ENCODE data around the gene OSTM1.

The OSTM1 gene

DNA sequence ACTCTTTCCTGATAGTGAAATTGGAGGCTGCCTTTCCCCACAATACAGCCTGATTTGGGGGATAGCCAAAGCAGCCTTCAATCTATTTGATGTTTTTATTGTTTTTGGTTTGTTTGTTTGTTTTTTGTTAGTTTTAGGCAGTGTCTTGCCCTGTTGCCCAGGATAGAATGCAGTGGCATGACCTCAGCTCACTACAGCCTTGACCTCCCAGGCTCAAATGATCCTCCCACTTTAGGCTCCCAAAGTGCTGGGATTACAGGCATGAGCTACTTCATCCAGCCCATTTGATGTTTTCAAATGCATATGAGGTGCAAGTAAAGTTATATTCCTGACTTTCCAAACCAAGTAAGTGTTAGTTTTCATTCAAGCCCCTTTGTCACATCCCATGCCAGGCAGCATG lies 75.2 kb downstream of the OSTM1 start:
- Histone ChIP-seq H3K9me3 (replicated peaks in 1 of 11) (no peaks in the 10 kb centered on the region), H3K9ac (no peak overlapping the region), H4K20me1 (no peaks in the 10 kb centered on the region), H3K4me2 (no peak overlapping the region), H3K4me1 (peaks cover 0 to 16% (median 2%) of the 10 kb centered on the region in 10 experiments; a peak in 6 of 20 replicates), H3K4me3 (no peak overlapping the region), H3K27ac (no peak overlapping the region), H3K36me3 (no peaks in the 10 kb centered on the region), H3K27me3 (no peaks in the 10 kb centered on the region)
- TF ChIP-seq Cebpa-rat (IDR thresholded peaks at IDR 0.05): no peak

DNA sequence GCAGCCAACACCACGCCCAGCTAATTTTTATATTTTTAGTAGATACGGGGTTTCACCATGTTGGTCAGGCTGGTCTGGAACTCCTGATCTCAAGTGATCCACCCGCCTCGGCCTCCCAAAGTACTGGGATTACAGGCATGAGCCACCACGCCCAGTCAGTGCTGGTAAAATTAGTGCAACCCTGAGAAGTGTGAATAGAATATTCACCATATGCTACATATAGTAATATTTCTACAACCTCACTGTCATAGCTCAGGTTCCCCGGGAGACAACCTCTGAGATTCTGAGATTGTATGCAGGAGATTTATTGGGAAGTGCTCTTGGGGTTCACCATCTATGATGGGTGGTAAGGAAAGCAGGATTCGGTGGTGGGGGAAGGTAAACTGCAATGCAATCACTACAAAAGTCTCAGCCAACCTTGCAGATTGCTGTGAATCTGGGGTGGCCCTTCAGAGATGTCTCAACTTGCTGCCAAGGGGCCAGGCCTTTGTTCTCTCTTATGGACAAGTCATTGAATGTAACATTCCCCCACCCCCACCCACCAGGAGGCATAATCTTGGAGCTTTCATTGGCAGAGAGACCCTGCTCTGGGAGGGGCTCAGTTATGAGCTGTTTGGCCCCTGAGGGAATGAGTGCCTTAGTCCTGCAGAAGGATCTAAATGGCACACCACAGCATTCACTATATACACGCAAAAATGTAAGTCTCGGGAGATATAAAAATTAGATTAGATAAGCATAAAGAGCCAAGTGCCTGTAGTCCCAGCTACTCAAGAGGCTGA lies 82.6 kb downstream of the OSTM1 start:
- H3K27me3 ChIP-seq: no peaks in the 10 kb centered on the region
- no peaks in the 10 kb centered on the region for H3K9me3 ChIP-seq (replicated peaks in 1 of 11)
- H3K27ac ChIP-seq: peak overlapping the region in 1 of 11 experiments; percentile 44; a peak in 2 of 22 replicates
- H3K36me3 ChIP-seq: no peaks in the 10 kb centered on the region
- no peaks in the 10 kb centered on the region for H4K20me1 ChIP-seq
- H3K4me1 ChIP-seq: peaks cover 12 to 27% (median 19%) of the 10 kb centered on the region in 10 experiments
- TF ChIP-seq Cebpa-rat (IDR thresholded peaks at IDR 0.05): no peak
- no peak overlapping the region for H3K9ac ChIP-seq
- H3K4me2 ChIP-seq: peak overlapping the region; percentile 50 to 89 (median 78); a peak in 18 of 22 replicates
- no peak overlapping the region for H3K4me3 ChIP-seq
